GM21528 (cell line): ENCODE results near the gene PCK1.

Experiments used
- ATAC-seq: cut with Tn5 transposase; IDR thresholded peaks from one replicate; pipeline ENCODE4 v1.9.1; 2021; ENCODE audit warnings: mild to moderate bottlenecking, moderate library complexity; ENCODE audit not compliant: unreplicated experiment, low FRiP score

Gene PCK1

GRCh38 chr20:57574954-57575353 is 14.0 kb downstream of the PCK1 start:
- ATAC-seq = no peak

GRCh38 chr20:57576002-57576401 is 15.1 kb downstream of the PCK1 start:
- no peak for ATAC-seq

- ATAC-seq = no peak
Measured at GRCh38 chr20:57576617-57577550, 16.0 kb downstream of the PCK1 start.

GRCh38 chr20:57577679-57578475 is 17.0 kb downstream of the PCK1 start:
- ATAC-seq = no peak

GRCh38 chr20:57578476-57579165 is 17.7 kb downstream of the PCK1 start:
- no peak for ATAC-seq

- ATAC-seq = no peak
Measured at GRCh38 chr20:57579331-57579897, 18.5 kb downstream of the PCK1 start.

GRCh38 chr20:57579898-57580447 is 19.1 kb downstream of the PCK1 start:
- ATAC-seq = no peak

GRCh38 chr20:57580478-57581201 is 19.7 kb downstream of the PCK1 start:
- no peak for ATAC-seq

- no peak for ATAC-seq
Measured at GRCh38 chr20:57581202-57582028, 20.5 kb downstream of the PCK1 start.

GRCh38 chr20:57582029-57582378 is 21.1 kb downstream of the PCK1 start:
- ATAC-seq = no peak

GRCh38 chr20:57582432-57583288 is 21.8 kb downstream of the PCK1 start:
- no peak for ATAC-seq

- no peak for ATAC-seq
Measured at GRCh38 chr20:57583289-57584257, 22.7 kb downstream of the PCK1 start.

- no peak for ATAC-seq
Measured at GRCh38 chr20:57584768-57585461, 24.0 kb downstream of the PCK1 start.

GRCh38 chr20:57585466-57586213 is 24.7 kb downstream of the PCK1 start:
- no peak for ATAC-seq

GRCh38 chr20:57586370-57586793 is 25.5 kb downstream of the PCK1 start:
- no peak for ATAC-seq

- ATAC-seq = no peak
Measured at GRCh38 chr20:57586943-57587277, 26.0 kb downstream of the PCK1 start.
